HepG2 (cell line): Measurements from ENCODE around the gene SERPINA6. TPM values are rescaled to one million over a fixed set of nuclear protein-coding genes. Genes with fewer than 3 reads are reported as not detected.

Source experiments
- CHCHD3 ChIP-seq: sonication (generic); formaldehyde crosslinking; IDR thresholded peaks from 2 replicates; pipeline ENCODE4 v1.8.0; 2022; ENCODE audit warnings: mild to moderate bottlenecking, missing genetic modification reagents, moderate library complexity
- HMGA1 ChIP-seq: sonication (generic); formaldehyde crosslinking; conservative IDR thresholded peaks from 2 replicates; pipeline ENCODE4 v1.4.0; 2020; ENCODE audit warnings: missing genetic modification reagents
- HOXA3 ChIP-seq: sonication (generic); formaldehyde crosslinking; IDR thresholded peaks from 2 replicates; pipeline ENCODE4 v1.5.0; 2020; ENCODE audit warnings: missing genetic modification reagents
- KMT2B ChIP-seq: IDR thresholded peaks from 2 replicates; pipeline ENCODE4 v1.6.1; 2016; ENCODE audit warnings: missing genetic modification reagents, missing compliant biosample characterization
- MXD4 ChIP-seq: IDR thresholded peaks from 2 replicates; pipeline ENCODE4 v1.6.1; 2016; ENCODE audit warnings: mild to moderate bottlenecking, missing biosample characterization, missing genetic modification reagents
- PAXIP1 ChIP-seq: sonication (generic); formaldehyde crosslinking; conservative IDR thresholded peaks from 2 replicates; pipeline ENCODE4 v1.4.0; 2020; ENCODE audit warnings: mild to moderate bottlenecking, missing genetic modification reagents, moderate library complexity
- PTBP1 ChIP-seq: fragments of 200-400 bp; formaldehyde crosslinking; IDR thresholded peaks from 2 replicates; pipeline ENCODE4 v1.6.1; 2018; ENCODE audit warnings: low read length, low read depth; ENCODE audit not compliant: poor library complexity, severe bottlenecking
- SMC3 ChIP-seq: IDR thresholded peaks from 2 replicates; pipeline ENCODE4 v1.6.1; 2011; ENCODE audit warnings: low read length, improper control_type of control experiment
- SMYD3 ChIP-seq: sonication (generic); formaldehyde crosslinking; IDR thresholded peaks from 2 replicates; pipeline ENCODE4 v1.8.1; 2023; ENCODE audit warnings: mild to moderate bottlenecking, missing genetic modification reagents
- TRAFD1 ChIP-seq: sonication (generic); formaldehyde crosslinking; IDR thresholded peaks from 2 replicates; pipeline ENCODE4 v1.5.1; 2020; ENCODE audit warnings: missing genetic modification reagents, mild to moderate bottlenecking, borderline replicate concordance
- ZGPAT ChIP-seq: IDR thresholded peaks from 2 replicates; pipeline ENCODE4 v1.6.1; 2016; ENCODE audit warnings: mild to moderate bottlenecking
- ZNF335 ChIP-seq: sonication (generic); formaldehyde crosslinking; IDR thresholded peaks from 2 replicates; pipeline ENCODE4 v1.4.0; 2020; ENCODE audit warnings: missing genetic modification reagents
- ZNF446 ChIP-seq: sonication (generic); formaldehyde crosslinking; IDR thresholded peaks from 2 replicates; pipeline ENCODE4 v1.5.0; 2020; ENCODE audit warnings: mild to moderate bottlenecking, missing genetic modification reagents
- ZNF572 ChIP-seq: sonication (generic); formaldehyde crosslinking; IDR thresholded peaks from 2 replicates; pipeline ENCODE4 v1.5.1; 2020; ENCODE audit warnings: mild to moderate bottlenecking, missing genetic modification reagents
- ZUFSP ChIP-seq: sonication (generic); formaldehyde crosslinking; IDR thresholded peaks from 2 replicates; pipeline ENCODE4 v1.9.0; 2021; ENCODE audit warnings: missing genetic modification reagents, mild to moderate bottlenecking, borderline replicate concordance
- polyA plus RNA-seq, 8 experiments: library from polyadenylated mRNA; depleted of rRNA in 3 of 8; stranded (reverse) in 7 of 8; unstranded in 1 of 8; fragments of >200 nt; fragmentation: Illumina TruSeq in 4 of 8; extraction: Trizol in 4 of 8; gene quantifications; 2 replicates each; pipeline versions ENCODE4 v1.2.1 to v1.2.3, GENCODE V29; 2011 to 2016; ENCODE audit warnings: low read depth in 4 of 8, missing spikeins in 1 of 8, mixed read lengths in 1 of 8; ENCODE audit not compliant: insufficient read depth in 1 of 8
- total RNA-seq, 5 experiments: library from RNA; depleted of rRNA; stranded (reverse); fragments of >200 nt; fragmentation: Illumina TruSeq; extraction: Trizol; gene quantifications; 2 replicates each; pipeline ENCODE4 v1.2.3, GENCODE V29; 2016; ENCODE audit warnings: low read depth in 1 of 5
- TF ChIP-seq, protein P1 (sequence below): sonication (generic); formaldehyde crosslinking; IDR thresholded peaks from 2 replicates; pipeline ENCODE4 v1.9.0; 2021; ENCODE audit warnings: missing genetic modification reagents, borderline replicate concordance
- TF ChIP-seq, protein P2 (sequence below): sonication (generic); formaldehyde crosslinking; conservative IDR thresholded peaks from 2 replicates; pipeline ENCODE4 v1.8.0; 2022; ENCODE audit warnings: low read depth, missing genetic modification reagents

SERPINA6 gene
- total and polyA plus RNA-seq, 2 of the 13 experiments (the other 11 are each of a cell fraction or from before 2014, with no cell fraction given): 260 to 333 TPM

GRCh38 chr14:94368956-94369355 lies 45.8 kb upstream of the SERPINA6 start (continued):
- TF ChIP-seq CHCHD3 (no peak), HMGA1 (CRISPR knock-in tag) (no peak), PTBP1 (no peak), ZNF335 (CRISPR knock-in tag) (no peak), TRAFD1 (no peak), ZGPAT (peak; percentile 61; the same call in 1 of the 2 replicates), ZUFSP (CRISPR knock-in tag) (no peak), KMT2B (CRISPR knock-in tag) (no peak), ZNF572 (CRISPR knock-in tag) (no peak), ZNF446 (no peak), HOXA3 (peak; percentile 64; the same call in 1 of the 2 replicates), MXD4 (0 out of 2 replicates have a peak, but pooled peaks have one; percentile 55), SMYD3 (CRISPR knock-in tag) (no peak), SMC3 (no peak; the same call in 1 of the 2 replicates), PAXIP1 (CRISPR knock-in tag) (peak; percentile 92)
- TF ChIP-seq, protein P1, sequence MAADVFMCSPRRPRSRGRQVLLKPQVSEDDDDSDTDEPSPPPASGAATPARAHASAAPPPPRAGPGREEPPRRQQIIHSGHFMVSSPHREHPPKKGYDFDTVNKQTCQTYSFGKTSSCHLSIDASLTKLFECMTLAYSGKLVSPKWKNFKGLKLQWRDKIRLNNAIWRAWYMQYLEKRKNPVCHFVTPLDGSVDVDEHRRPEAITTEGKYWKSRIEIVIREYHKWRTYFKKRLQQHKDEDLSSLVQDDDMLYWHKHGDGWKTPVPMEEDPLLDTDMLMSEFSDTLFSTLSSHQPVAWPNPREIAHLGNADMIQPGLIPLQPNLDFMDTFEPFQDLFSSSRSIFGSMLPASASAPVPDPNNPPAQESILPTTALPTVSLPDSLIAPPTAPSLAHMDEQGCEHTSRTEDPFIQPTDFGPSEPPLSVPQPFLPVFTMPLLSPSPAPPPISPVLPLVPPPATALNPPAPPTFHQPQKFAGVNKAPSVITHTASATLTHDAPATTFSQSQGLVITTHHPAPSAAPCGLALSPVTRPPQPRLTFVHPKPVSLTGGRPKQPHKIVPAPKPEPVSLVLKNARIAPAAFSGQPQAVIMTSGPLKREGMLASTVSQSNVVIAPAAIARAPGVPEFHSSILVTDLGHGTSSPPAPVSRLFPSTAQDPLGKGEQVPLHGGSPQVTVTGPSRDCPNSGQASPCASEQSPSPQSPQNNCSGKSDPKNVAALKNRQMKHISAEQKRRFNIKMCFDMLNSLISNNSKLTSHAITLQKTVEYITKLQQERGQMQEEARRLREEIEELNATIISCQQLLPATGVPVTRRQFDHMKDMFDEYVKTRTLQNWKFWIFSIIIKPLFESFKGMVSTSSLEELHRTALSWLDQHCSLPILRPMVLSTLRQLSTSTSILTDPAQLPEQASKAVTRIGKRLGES (CRISPR knock-in tag): no peak
- TF ChIP-seq, protein P2, sequence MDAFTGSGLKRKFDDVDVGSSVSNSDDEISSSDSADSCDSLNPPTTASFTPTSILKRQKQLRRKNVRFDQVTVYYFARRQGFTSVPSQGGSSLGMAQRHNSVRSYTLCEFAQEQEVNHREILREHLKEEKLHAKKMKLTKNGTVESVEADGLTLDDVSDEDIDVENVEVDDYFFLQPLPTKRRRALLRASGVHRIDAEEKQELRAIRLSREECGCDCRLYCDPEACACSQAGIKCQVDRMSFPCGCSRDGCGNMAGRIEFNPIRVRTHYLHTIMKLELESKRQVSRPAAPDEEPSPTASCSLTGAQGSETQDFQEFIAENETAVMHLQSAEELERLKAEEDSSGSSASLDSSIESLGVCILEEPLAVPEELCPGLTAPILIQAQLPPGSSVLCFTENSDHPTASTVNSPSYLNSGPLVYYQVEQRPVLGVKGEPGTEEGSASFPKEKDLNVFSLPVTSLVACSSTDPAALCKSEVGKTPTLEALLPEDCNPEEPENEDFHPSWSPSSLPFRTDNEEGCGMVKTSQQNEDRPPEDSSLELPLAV: no peak
